Measurements from ENCODE around the gene TFDP1. TPM values are rescaled to one million over a fixed set of nuclear protein-coding genes. Genes with fewer than 3 reads are reported as not detected.

The TFDP1 gene
- total and polyA plus RNA-seq, 2 of the 4 experiments (the other 2 are of a cell fraction), result 59.3 to 97.0 TPM

GRCh38 chr13:113552786-113553434, 31.6 kb upstream of the TFDP1 start:
- peaks cover 13% of the 10 kb centered on the region for H3K9me1 ChIP-seq (ENCODE audit: insufficient read depth, low read length)
- in situ Hi-C loops (cut with MboI; ENCODE audit: low sequenced_read_pairs) (no loop called here), dilution Hi-C loops (cut with HindIII; ENCODE audit: low sequenced_read_pairs, unreplicated experiment) (no loop called here), intact Hi-C loops (cut with micrococcal nuclease) (no loop called here)
- H2BK5ac ChIP-seq (ENCODE audit: low read depth, low read length, poor library complexity, severe bottlenecking), result no peak overlapping the region
- H3K4me3 ChIP-seq (ENCODE audit: insufficient read depth, low read depth, low read length), result no peak overlapping the region
- H3K4me1 ChIP-seq (ENCODE audit: control insufficient read depth, insufficient read depth, low read length), result no peaks in the 10 kb centered on the region
- H4K91ac ChIP-seq (ENCODE audit: insufficient read depth, low read depth, low read length), result no peak overlapping the region
- ATAC-seq (ENCODE audit: low read depth) (no peak), DNase-seq (no peak)
- H3K9ac ChIP-seq (ENCODE audit: low read depth, low read length), result no peak overlapping the region
- no peak overlapping the region for H2BK20ac ChIP-seq (ENCODE audit: low read depth, low read length)
- TF ChIP-seq MXI1 (IDR thresholded peaks at IDR 0.05; ENCODE audit: borderline replicate concordance, low read depth, low read length) (no peak), RAD21 (IDR thresholded peaks at IDR 0.05; ENCODE audit: low read length) (no peak), SMC3 (IDR thresholded peaks at IDR 0.05; ENCODE audit: low read depth, low read length) (no peak), RFX5 (IDR thresholded peaks at IDR 0.05; ENCODE audit: low read depth, low read length) (no peak), FOS (IDR thresholded peaks at IDR 0.05; ENCODE audit: low read depth, low read length) (no peak), CEBPB (IDR thresholded peaks at IDR 0.05; ENCODE audit: low read depth, low read length) (no peak), POLR2A (IDR thresholded peaks at IDR 0.05; ENCODE audit: low read depth, low read length) (no peak), BHLHE40 (IDR thresholded peaks at IDR 0.05; ENCODE audit: low read depth, low read length) (no peak), USF2 (IDR thresholded peaks at IDR 0.05; ENCODE audit: low read depth, low read length) (no peak), RCOR1 (IDR thresholded peaks at IDR 0.05; ENCODE audit: insufficient replicate concordance, low read length) (no peak), CHD1 (IDR thresholded peaks at IDR 0.05; ENCODE audit: low read depth, low read length) (no peak), MAFK (IDR thresholded peaks at IDR 0.05; ENCODE audit: low read depth, low read length) (no peak), NFE2L2 (IDR thresholded peaks at IDR 0.05; ENCODE audit: low read depth, low read length) (no peak), MAZ (IDR thresholded peaks at IDR 0.05; ENCODE audit: borderline replicate concordance, low read depth, low read length) (no peak)
- TF ChIP-seq, protein P1, sequence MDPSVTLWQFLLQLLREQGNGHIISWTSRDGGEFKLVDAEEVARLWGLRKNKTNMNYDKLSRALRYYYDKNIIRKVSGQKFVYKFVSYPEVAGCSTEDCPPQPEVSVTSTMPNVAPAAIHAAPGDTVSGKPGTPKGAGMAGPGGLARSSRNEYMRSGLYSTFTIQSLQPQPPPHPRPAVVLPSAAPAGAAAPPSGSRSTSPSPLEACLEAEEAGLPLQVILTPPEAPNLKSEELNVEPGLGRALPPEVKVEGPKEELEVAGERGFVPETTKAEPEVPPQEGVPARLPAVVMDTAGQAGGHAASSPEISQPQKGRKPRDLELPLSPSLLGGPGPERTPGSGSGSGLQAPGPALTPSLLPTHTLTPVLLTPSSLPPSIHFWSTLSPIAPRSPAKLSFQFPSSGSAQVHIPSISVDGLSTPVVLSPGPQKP (IDR thresholded peaks at IDR 0.05; ENCODE audit: borderline replicate concordance, low read depth, low read length), result no peak
- TF ChIP-seq, protein P2, sequence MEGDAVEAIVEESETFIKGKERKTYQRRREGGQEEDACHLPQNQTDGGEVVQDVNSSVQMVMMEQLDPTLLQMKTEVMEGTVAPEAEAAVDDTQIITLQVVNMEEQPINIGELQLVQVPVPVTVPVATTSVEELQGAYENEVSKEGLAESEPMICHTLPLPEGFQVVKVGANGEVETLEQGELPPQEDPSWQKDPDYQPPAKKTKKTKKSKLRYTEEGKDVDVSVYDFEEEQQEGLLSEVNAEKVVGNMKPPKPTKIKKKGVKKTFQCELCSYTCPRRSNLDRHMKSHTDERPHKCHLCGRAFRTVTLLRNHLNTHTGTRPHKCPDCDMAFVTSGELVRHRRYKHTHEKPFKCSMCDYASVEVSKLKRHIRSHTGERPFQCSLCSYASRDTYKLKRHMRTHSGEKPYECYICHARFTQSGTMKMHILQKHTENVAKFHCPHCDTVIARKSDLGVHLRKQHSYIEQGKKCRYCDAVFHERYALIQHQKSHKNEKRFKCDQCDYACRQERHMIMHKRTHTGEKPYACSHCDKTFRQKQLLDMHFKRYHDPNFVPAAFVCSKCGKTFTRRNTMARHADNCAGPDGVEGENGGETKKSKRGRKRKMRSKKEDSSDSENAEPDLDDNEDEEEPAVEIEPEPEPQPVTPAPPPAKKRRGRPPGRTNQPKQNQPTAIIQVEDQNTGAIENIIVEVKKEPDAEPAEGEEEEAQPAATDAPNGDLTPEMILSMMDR (conservative IDR thresholded peaks at IDR 0.05; ENCODE audit: low read depth, low read length), result no peak
- BruUV-seq (replicated peaks), result no TSS peak
- no peak overlapping the region for H3K14ac ChIP-seq (replicated peaks; ENCODE audit: low read depth, low read length)
- H2BK15ac ChIP-seq (ENCODE audit: low read depth, low read length), result no peak overlapping the region
- CTCF ChIA-PET, result no interaction called here
- no peak overlapping the region for H4K5ac ChIP-seq (ENCODE audit: low read depth, low read length)
- no peak overlapping the region for H2BK120ac ChIP-seq (ENCODE audit: low read depth, low read length)
- 80% methylated on average over 3 of the region's 16 CpGs; no CpG with 5 or more reads in 1 of the 2 experiments for WGBS, 2 experiments (ENCODE audit: extremely low coverage in 2 of 2, insufficient read length in 1 of 2)
- H3K27me3 ChIP-seq (ENCODE audit: control insufficient read depth, insufficient read depth, low read length), result no peaks in the 10 kb centered on the region
- H2AK9ac ChIP-seq (replicated peaks; ENCODE audit: low read depth, low read length, poor library complexity), result no peak overlapping the region
- peaks cover 13 to 17% of the 10 kb centered on the region in 2 experiments; a peak in 3 of 4 replicates for H3K79me1 ChIP-seq (ENCODE audit: low read depth in 1 of 2, low read length in 2 of 2)
- H4K8ac ChIP-seq (ENCODE audit: low read depth in 2 of 2, low read length in 2 of 2), result no peak overlapping the region
- H3K9me3 ChIP-seq (ENCODE audit: control insufficient read depth, insufficient read depth, low read length), result no peaks in the 10 kb centered on the region
- H3K18ac ChIP-seq (ENCODE audit: low read depth, low read length), result no peak overlapping the region
- H3K4me2 ChIP-seq (ENCODE audit: low read depth, low read length), result no peak overlapping the region
- no peak overlapping the region for H3K23ac ChIP-seq (ENCODE audit: low read depth, low read length)
- peaks cover 13% of the 10 kb centered on the region for H4K20me1 ChIP-seq (ENCODE audit: insufficient read depth, low read length)
- no peak overlapping the region for H3K56ac ChIP-seq (ENCODE audit: extremely low read depth, insufficient read depth, low read length)
- POLR2A ChIA-PET (ENCODE audit: unreplicated experiment), result interaction anchor here (0.5 kb wide), 1 partner anchor 23 kb away, joined by 4 read pairs; no protein-coding TSS in a partner anchor
- no peak overlapping the region for H3K4ac ChIP-seq (ENCODE audit: low read depth, low read length)
- no peak overlapping the region for H3K27ac ChIP-seq (ENCODE audit: insufficient read depth, low read length)
- no peak overlapping the region for H2AK5ac ChIP-seq (ENCODE audit: low read depth, low read length)
- H2AFZ ChIP-seq (replicated peaks; ENCODE audit: low read length, poor library complexity), result no peak overlapping the region
- H3K36me3 ChIP-seq (ENCODE audit: control insufficient read depth, insufficient read depth, low read length), result peaks cover 41% of the 10 kb centered on the region
